Left ventricle myocardium superior (tissue), 1 donor: ENCODE data around the gene ACP3. TPM values are rescaled to one million over a fixed set of nuclear protein-coding genes. Genes with fewer than 3 reads are reported as not detected.
"Not testable (repeated sequence)": the region's sequence is repeated elsewhere in the genome, so short reads cannot be mapped to it uniquely, and the experiment has no call there.

ENCODE experiments used
- ATAC-seq: fragments of 200-7000 bp; cut with Tn5 transposase; one replicate; pipeline ENCODE4 v1.9.1; 2020; ENCODE audit warnings: mild to moderate bottlenecking, moderate library complexity
- DNase-seq: peaks from one replicate; pipeline ENCODE4 v3.0.0-alpha.2; 2020
- intact Hi-C: fragments of 100-400 bp; cut with micrococcal nuclease; formaldehyde crosslinking; loops from one replicate; pipeline ENCODE4 v1.11.0; 2022
- total RNA-seq: library from RNA; stranded (reverse); fragmentation: NEBNext Ultra II Directional; extraction: Animal tissue kit (Norgen Biotek cat#: 25700); gene quantifications from one replicate; pipeline ENCODE4 v1.2.1, GENCODE V29; 2021
- donor health status: DM: no; HTN: yes; CAD: no; lungs with severe emphysema.

ACP3 gene
- total RNA-seq, 1 donor from 2014 or later = 1.1 TPM

GRCh38 chr3:132352556-132353143 lies 35.4 kb downstream of the ACP3 start:
- ATAC-seq (peak; percentile 65), DNase-seq (no peak)
- intact Hi-C loops = no loop called here

- intact Hi-C loops = no loop called here
- DNase-seq (no peak), ATAC-seq (no peak)
Measured at GRCh38 chr3:132354916-132355702, 37.9 kb downstream of the ACP3 start.

GRCh38 chr3:132356568-132356967 lies 39.4 kb downstream of the ACP3 start:
- ATAC-seq = no peak
- intact Hi-C loops = no loop called here
- DNase-seq = no peak

GRCh38 chr3:132360717-132361116 lies 43.5 kb downstream of the ACP3 start:
- ATAC-seq = no peak
- intact Hi-C loops = no loop called here
- DNase-seq = no peak

- intact Hi-C loops = no loop called here
- DNase-seq (no peak), ATAC-seq (no peak)
Measured at GRCh38 chr3:132362329-132362728, 45.1 kb downstream of the ACP3 start.

GRCh38 chr3:132368515-132368914 lies 51.3 kb downstream of the ACP3 start:
- ATAC-seq = no peak
- intact Hi-C loops = no loop called here
- no peak for DNase-seq

GRCh38 chr3:132368962-132369361 lies 51.8 kb downstream of the ACP3 start:
- intact Hi-C loops = no loop called here
- ATAC-seq (no peak), DNase-seq (no peak)

- ATAC-seq, intact Hi-C loops, DNase-seq: not testable (repeated sequence)
Measured at GRCh38 chr3:132376945-132377354, 59.7 kb downstream of the ACP3 start.

- ATAC-seq = no peak
- intact Hi-C loops = no loop called here
- DNase-seq = no peak
Measured at GRCh38 chr3:132378048-132378762, 61.0 kb downstream of the ACP3 start.

GRCh38 chr3:132378846-132379245 lies 61.6 kb downstream of the ACP3 start:
- intact Hi-C loops = no loop called here
- DNase-seq (no peak), ATAC-seq (no peak)

- ATAC-seq = no peak
- no peak for DNase-seq
- intact Hi-C loops = no loop called here
Measured at GRCh38 chr3:132380920-132381319, 63.7 kb downstream of the ACP3 start.

- DNase-seq = no peak
- intact Hi-C loops = no loop called here
- ATAC-seq = no peak
Measured at GRCh38 chr3:132381348-132381944, 64.2 kb downstream of the ACP3 start.

GRCh38 chr3:132382267-132382666 lies 65.1 kb downstream of the ACP3 start:
- intact Hi-C loops = no loop called here
- ATAC-seq = no peak
- no peak for DNase-seq

GRCh38 chr3:132382688-132383194 lies 65.5 kb downstream of the ACP3 start:
- no peak for DNase-seq
- no peak for ATAC-seq
- intact Hi-C loops = no loop called here

- ATAC-seq (no peak), DNase-seq (no peak)
- intact Hi-C loops = no loop called here
Measured at GRCh38 chr3:132386259-132386658, 69.1 kb downstream of the ACP3 start.

GRCh38 chr3:132392675-132393074 lies 75.5 kb downstream of the ACP3 start:
- ATAC-seq, DNase-seq, intact Hi-C loops: not testable (repeated sequence)

GRCh38 chr3:132394320-132394719 lies 77.1 kb downstream of the ACP3 start:
- ATAC-seq (peak; percentile 61), DNase-seq (peak; percentile 53)
- intact Hi-C loops = no loop called here

GRCh38 chr3:132395126-132395525 lies 77.9 kb downstream of the ACP3 start:
- intact Hi-C loops = loop anchor here (5.0 kb wide), 1 partner anchor 138 kb away; no protein-coding TSS in a partner anchor

GRCh38 chr3:132396255-132396654 lies 79.0 kb downstream of the ACP3 start:
- intact Hi-C loops = loop anchor here (5.0 kb wide), 1 partner anchor 139 kb away; no protein-coding TSS in a partner anchor
- DNase-seq (no peak), ATAC-seq (no peak)

More at GRCh38 chr3:132395126-132395525, 77.9 kb downstream of the ACP3 start:
- ATAC-seq (no peak), DNase-seq (no peak)
